ENCODE data around the gene RTP2. TPM values are rescaled to one million over a fixed set of nuclear protein-coding genes. Genes with fewer than 3 reads are reported as not detected.

Gene RTP2
- total and polyA plus RNA-seq, 9 of the 15 experiments (the other 6 are each of a cell fraction or from before 2014, with no cell fraction given), result not detected

- TF ChIP-seq AFF1 (IDR thresholded peaks at IDR 0.05; ENCODE audit: low read depth in 1 of 2, partially characterized antibody in 2 of 2) (peak in 1 of 2 experiments; percentile 53), CCAR2 (IDR thresholded peaks at IDR 0.05; ENCODE audit: low read depth, low read length) (no peak), PTTG1 (tag; IDR thresholded peaks at IDR 0.05; ENCODE audit: low read depth) (no peak), JUNB (CRISPR knock-in tag; conservative IDR thresholded peaks at IDR 0.05) (no peak), MCM5 (IDR thresholded peaks at IDR 0.05; ENCODE audit: low read depth) (no peak), RBM34 (IDR thresholded peaks at IDR 0.05; ENCODE audit: borderline replicate concordance, insufficient read depth, low read length) (no peak), SETDB1 (IDR thresholded peaks at IDR 0.05; ENCODE audit: low read length) (no peak), ETV6 (IDR thresholded peaks at IDR 0.05; ENCODE audit: borderline replicate concordance in 1 of 2, low read depth in 2 of 2, low read length in 1 of 2) (no peak), ETV6 (CRISPR knock-in tag; IDR thresholded peaks at IDR 0.05; ENCODE audit: borderline replicate concordance) (no peak), SRSF3 (IDR thresholded peaks at IDR 0.05; ENCODE audit: insufficient read depth, low read length) (no peak), MBD2 (IDR thresholded peaks at IDR 0.05; ENCODE audit: borderline replicate concordance, low read depth) (0 out of 2 replicates have a peak, but pooled peaks have one; percentile 25), GTF2A2 (tag; IDR thresholded peaks at IDR 0.05) (no peak), MTF1 (CRISPR knock-in tag; IDR thresholded peaks at IDR 0.05; ENCODE audit: borderline replicate concordance) (no peak), PHF8 (IDR thresholded peaks at IDR 0.05; ENCODE audit: borderline replicate concordance, low read length) (peak; percentile 30; the same call in 1 of the 2 replicates), PML (IDR thresholded peaks at IDR 0.05; ENCODE audit: low read length) (0 out of 2 replicates have a peak, but pooled peaks have one; percentile 17), POLR2A (conservative IDR thresholded peaks at IDR 0.05) (peak; percentile 65), MAFK (IDR thresholded peaks at IDR 0.05; ENCODE audit: low read length) (no peak), ZNF79 (CRISPR knock-in tag; IDR thresholded peaks at IDR 0.05; ENCODE audit: low read depth) (no peak)
- TF ChIP-seq, protein P1, sequence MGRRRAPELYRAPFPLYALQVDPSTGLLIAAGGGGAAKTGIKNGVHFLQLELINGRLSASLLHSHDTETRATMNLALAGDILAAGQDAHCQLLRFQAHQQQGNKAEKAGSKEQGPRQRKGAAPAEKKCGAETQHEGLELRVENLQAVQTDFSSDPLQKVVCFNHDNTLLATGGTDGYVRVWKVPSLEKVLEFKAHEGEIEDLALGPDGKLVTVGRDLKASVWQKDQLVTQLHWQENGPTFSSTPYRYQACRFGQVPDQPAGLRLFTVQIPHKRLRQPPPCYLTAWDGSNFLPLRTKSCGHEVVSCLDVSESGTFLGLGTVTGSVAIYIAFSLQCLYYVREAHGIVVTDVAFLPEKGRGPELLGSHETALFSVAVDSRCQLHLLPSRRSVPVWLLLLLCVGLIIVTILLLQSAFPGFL (CRISPR knock-in tag; IDR thresholded peaks at IDR 0.05), result no peak
- TF ChIP-seq, protein P2, sequence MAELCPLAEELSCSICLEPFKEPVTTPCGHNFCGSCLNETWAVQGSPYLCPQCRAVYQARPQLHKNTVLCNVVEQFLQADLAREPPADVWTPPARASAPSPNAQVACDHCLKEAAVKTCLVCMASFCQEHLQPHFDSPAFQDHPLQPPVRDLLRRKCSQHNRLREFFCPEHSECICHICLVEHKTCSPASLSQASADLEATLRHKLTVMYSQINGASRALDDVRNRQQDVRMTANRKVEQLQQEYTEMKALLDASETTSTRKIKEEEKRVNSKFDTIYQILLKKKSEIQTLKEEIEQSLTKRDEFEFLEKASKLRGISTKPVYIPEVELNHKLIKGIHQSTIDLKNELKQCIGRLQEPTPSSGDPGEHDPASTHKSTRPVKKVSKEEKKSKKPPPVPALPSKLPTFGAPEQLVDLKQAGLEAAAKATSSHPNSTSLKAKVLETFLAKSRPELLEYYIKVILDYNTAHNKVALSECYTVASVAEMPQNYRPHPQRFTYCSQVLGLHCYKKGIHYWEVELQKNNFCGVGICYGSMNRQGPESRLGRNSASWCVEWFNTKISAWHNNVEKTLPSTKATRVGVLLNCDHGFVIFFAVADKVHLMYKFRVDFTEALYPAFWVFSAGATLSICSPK (IDR thresholded peaks at IDR 0.05; ENCODE audit: borderline replicate concordance), result no peak
- TF ChIP-seq, protein P3, sequence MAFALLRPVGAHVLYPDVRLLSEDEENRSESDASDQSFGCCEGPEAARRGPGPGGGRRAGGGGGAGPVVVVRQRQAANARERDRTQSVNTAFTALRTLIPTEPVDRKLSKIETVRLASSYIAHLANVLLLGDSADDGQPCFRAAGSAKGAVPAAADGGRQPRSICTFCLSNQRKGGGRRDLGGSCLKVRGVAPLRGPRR (CRISPR knock-in tag; IDR thresholded peaks at IDR 0.05), result no peak
Observed at GRCh38 chr3:187743195-187744141, 41.1 kb upstream of the RTP2 start (continued).

Measured in K562 (cell line).